Mesodermal cell (in vitro differentiated cells): ENCODE measurements around the gene EP400.
A peak's percentile ranks its signal among the peaks of the same experiment; 100 is the strongest.

Experiments
- H3K27ac ChIP-seq: 2 replicates; pipeline ENCODE4 v1.7.0; 2013; ENCODE audit warnings: mild to moderate bottlenecking, low read depth, low read length, moderate library complexity; ENCODE audit not compliant: severe bottlenecking
- H3K36me3 ChIP-seq: 2 replicates; pipeline ENCODE4 v1.7.1; 2013; ENCODE audit warnings: mild to moderate bottlenecking, low read length, moderate library complexity; ENCODE audit not compliant: control insufficient read depth, insufficient read depth
- H3K4me1 ChIP-seq: one replicate; pipeline ENCODE4 v1.7.1; 2013; ENCODE audit warnings: mild to moderate bottlenecking, low read length; ENCODE audit not compliant: insufficient read depth, control insufficient read depth, poor library complexity, severe bottlenecking
- H3K4me3 ChIP-seq: 2 replicates; pipeline ENCODE4 v1.7.0; 2013; ENCODE audit warnings: low read length, control low read depth, mild to moderate bottlenecking; ENCODE audit not compliant: insufficient read depth, poor library complexity, severe bottlenecking; ENCODE audit errors: extremely low read depth
- H3K9me3 ChIP-seq: 2 replicates; pipeline ENCODE4 v1.7.1; 2013; ENCODE audit warnings: mild to moderate bottlenecking, low read length, moderate library complexity; ENCODE audit not compliant: control insufficient read depth
- WGBS, 2 experiments: methylation state at CpG; one replicate each; pipeline ENCODE4 v1.1.5; 2013; ENCODE audit warnings: missing lambda C conversion rate in 2 of 2; ENCODE audit not compliant: insufficient coverage in 2 of 2; 5-methylcytosine and 5-hydroxymethylcytosine counted together

The EP400 gene

DNA sequence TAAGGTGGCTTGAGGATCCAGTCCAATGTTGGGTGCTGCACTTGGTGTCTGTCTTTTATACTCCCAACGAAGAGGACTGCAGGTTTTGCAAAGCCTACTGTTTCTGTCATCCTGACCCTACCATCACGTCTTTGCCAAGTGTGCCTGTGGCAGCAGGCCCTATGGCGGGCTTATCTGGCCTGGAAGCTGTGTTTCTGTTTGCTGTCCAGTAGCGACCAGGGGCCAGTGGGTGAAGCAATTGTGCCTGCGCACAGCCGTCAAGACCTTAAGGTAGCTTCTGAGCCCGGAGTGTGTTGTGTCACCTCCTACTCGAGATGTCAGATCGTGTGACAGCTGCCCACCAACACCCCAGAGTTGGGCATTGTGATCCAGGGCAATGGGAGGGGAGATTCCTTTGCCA is 131.7 kb downstream of the EP400 start:
- Histone ChIP-seq H3K36me3 (peaks cover 46% of the 10 kb centered on the region), H3K27ac (no peak overlapping the region), H3K4me1 (peaks cover 7% of the 10 kb centered on the region), H3K4me3 (no peak overlapping the region), H3K9me3 (no peaks in the 10 kb centered on the region)
- 93 to 94% methylated on average over 9 of the region's 9 CpGs for WGBS, 2 experiments

DNA sequence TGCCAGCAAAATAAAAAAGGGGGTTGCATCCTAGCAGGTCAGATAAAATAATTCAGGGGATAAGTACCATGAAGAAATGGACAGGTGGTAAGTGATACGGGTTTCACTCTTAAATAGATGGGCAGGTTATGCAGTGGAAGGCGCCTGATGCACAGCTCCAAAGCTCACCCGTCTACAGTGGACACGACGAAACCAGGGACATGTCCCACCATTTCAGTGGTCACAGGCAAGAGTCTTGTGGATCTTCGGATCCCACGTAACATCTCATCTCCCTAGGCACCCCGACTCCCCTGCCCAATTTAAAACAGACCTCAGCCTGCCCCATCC is 133.8 kb downstream of the EP400 start:
- no peaks in the 10 kb centered on the region for H3K9me3 ChIP-seq
- peak overlapping the region; percentile 67 for H3K4me3 ChIP-seq
- peak overlapping the region; percentile 59 for H3K27ac ChIP-seq
- H3K4me1 ChIP-seq = peaks cover 7% of the 10 kb centered on the region
- 33 to 37% methylated on average over 6 to 8 of the region's 8 CpGs for WGBS, 2 experiments
- H3K36me3 ChIP-seq = peaks cover 31% of the 10 kb centered on the region

DNA sequence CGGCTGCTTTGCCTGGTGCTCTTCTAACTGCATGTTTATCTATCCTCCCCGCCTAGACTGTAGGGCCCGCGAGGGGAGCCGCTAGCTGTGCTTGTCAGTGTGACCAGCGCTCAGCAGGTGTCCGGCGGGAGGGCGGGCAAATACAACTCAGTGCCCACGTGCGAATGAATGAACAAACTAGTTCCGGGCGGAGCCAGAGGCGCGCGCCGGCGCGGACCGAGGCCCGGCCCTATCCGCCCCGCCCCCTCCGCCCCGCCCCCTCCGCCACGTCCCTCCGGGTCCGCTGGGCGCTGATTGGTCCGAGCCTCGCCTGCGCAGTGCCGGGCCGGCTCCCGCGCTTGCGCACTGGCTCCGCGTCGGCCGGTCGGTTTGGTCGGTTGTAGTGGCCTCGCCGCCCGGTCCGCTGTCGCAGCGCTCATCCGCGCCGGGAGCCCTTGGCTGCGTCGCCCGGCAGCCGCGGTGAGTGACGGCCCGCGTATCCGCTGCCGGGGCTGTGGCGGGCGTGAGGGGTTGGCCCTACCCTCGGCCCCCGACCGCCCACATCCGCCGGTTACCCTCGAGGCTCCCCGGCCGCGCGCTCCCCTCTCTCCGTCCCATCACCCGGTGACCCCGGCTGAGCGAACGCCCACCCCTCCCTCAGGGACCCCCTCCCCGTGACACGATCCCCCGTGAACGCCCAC is 134.3 kb downstream of the EP400 start:
- 0 to 1% methylated on average over 56 to 64 of the region's 84 CpGs for WGBS, 2 experiments
- H3K4me1 ChIP-seq = peaks cover 7% of the 10 kb centered on the region
- H3K36me3 ChIP-seq = peaks cover 32% of the 10 kb centered on the region
- no peaks in the 10 kb centered on the region for H3K9me3 ChIP-seq
- peak overlapping the region; percentile 67 for H3K4me3 ChIP-seq
- H3K27ac ChIP-seq = peak overlapping the region; percentile 90

DNA sequence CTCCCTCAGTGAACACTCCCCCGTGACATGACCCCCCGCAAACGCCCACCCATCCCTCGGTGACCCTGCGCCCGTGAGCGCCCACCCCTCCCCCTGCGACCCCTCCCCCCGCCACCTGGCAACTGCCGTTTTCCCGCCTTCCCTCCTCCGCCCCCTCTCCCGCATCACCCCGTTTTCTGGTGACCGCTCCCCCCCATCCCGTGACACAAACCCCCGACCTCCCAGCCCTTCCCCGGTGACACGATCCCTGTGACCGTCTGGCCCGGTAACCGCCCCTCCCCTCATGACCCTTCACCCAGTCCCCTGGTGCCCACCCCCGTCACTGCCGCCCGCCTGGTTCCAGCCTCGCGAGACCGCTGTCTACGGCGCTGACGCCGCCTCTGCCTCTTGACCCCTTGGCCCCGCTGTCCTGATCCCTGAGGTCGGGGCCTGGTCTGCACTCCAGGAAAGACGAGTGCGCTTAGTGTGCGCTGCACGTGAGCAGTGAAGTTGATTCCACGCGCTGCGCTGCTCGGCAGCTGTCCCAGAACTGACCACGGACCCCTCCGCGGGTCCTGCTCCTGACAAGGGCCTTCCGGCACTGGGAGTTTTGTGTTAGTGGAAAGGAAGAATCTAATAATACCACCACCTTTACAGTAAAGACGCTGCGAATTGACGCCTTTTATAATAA is 135.0 kb downstream of the EP400 start:
- Histone ChIP-seq H3K27ac (peak overlapping the region; percentile 90), H3K36me3 (peaks cover 30% of the 10 kb centered on the region), H3K4me3 (peak overlapping the region; percentile 67), H3K9me3 (no peaks in the 10 kb centered on the region), H3K4me1 (peaks cover 7% of the 10 kb centered on the region)
- WGBS, 2 experiments = 5 to 8% methylated on average over 16 to 25 of the region's 49 CpGs

DNA sequence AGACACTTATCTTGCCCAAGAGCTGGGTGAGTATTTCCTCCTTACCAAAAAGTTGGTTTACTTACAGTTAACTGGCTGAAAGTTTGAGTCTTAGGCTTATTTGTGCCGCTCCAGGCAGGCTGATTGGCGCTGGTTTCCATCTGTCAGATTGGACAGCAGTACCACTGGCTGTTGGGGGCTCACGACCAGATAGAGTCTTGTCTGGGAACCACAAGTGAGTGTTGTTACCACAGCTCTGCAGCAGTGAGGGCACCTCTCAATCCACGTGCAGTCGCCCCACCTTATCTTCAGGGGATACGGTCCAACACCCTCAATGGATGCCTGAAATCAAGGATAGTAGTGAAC is 135.5 kb downstream of the EP400 start:
- Histone ChIP-seq H3K36me3 (peaks cover 28% of the 10 kb centered on the region), H3K9me3 (no peaks in the 10 kb centered on the region), H3K27ac (peak overlapping the region; percentile 90), H3K4me1 (peaks cover 7% of the 10 kb centered on the region), H3K4me3 (peak overlapping the region; percentile 67)
- 79% methylated on average over 3 of the region's 6 CpGs for WGBS, 2 experiments

DNA sequence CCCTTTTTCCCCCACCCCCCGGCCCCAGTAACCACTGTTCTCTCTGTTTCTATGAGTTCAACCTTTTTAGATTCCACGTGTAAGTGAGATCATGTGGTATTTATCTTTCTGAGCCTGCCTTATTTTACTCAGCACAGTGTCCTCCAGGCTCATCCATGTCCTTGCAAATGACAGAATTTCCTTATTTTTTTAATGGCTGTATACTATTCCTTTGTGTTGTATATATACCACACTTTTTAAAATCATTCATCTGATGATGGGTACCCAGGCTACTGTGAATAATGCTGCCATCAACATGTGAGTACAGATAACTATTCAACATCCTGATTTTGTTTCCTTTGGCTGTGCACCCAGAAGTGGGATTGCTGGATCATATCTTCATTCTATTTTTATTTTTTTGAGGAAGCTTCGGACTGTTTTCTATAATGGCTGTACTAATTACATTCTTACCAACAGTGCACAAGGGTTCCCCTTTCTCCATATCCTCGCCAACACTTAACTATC is 139.7 kb downstream of the EP400 start:
- peaks cover 52% of the 10 kb centered on the region for H3K36me3 ChIP-seq
- H3K27ac ChIP-seq = no peak overlapping the region
- no peak overlapping the region for H3K4me3 ChIP-seq
- WGBS, 2 experiments = no CpG with 5 or more reads among the region's 4 CpGs
- H3K4me1 ChIP-seq = peaks cover 7% of the 10 kb centered on the region
- H3K9me3 ChIP-seq = no peaks in the 10 kb centered on the region

DNA sequence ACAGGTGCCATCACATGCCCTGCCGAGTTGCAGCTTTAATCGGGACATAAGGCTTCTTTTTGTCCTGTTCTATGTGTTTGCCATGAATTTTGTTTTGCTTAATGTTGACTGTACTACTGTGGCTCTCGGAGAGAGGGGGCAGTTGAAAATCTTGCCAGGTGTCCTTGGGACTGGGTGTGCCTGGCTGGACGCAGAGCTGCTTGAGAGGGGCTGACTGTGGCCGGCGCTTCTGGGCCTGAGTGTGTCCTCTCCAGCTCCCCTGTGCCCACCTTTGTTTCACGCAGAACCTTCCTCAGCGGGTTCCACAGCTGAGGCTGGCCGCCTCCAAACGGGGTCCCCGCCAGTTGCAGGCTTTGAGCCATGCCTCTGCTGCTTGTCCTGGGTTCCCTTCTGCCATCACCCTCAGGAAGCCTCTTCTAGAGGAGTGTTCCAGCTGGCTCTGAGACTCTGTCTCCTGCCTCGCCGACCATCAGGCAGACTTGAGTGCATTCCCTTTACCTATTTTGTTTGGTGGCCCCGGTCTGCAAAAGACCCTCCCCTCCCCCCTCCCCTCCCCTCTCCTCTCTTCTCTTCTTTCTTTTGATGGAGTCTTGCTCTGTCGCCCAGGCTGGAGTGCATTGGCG is 144.6 kb downstream of the EP400 start:
- Histone ChIP-seq H3K27ac (no peak overlapping the region), H3K36me3 (peaks cover 54% of the 10 kb centered on the region), H3K4me1 (no peaks in the 10 kb centered on the region), H3K4me3 (no peak overlapping the region), H3K9me3 (peaks cover 6% of the 10 kb centered on the region)
- 96 to 97% methylated on average over 10 to 11 of the region's 16 CpGs for WGBS, 2 experiments

DNA sequence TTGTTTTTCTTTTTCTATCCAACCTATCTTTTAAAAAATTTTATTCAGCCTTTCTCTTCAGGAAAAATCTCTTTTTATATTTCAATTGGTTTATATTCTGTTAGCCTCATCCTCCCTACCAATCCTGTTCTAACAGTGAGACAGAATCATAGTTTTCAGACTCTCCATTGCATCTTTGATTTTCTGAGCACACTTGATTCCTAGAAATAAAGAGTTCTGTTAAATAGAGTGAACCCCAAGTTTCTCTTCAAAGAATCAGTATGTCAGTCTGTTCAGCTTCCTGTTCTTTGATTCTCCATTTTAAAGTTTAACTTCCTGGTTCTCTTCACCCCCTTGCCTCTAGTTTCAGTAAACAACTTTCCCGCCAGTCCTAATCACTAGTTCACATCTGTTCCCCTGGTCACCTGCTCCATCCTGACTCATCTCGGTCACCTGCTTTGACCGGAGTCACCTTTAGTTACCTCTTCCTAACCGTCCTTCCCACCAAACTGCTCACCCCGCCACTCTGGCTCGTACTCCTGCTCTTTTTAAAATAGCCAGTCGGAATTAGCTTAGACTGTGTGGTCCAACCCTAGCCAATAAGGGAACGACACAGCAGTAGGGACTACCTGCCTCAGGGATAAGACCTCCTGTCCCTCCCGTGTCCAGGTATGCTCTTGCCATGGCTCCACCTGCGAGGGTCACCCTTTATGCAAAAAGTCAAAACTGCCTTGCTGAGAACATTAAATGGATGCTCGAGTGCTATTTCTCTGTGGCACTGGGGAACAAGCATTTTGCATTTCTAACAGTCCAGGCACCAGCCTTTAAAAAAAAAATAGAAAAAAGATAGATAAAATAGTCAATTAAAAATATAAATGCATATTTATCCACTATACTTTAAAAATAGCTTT is 146.0 kb downstream of the EP400 start:
- no peaks in the 10 kb centered on the region for H3K4me1 ChIP-seq
- whole genome bisulfite sequencing, 2 experiments = 85 to 92% methylated on average over 8 to 10 of the region's 11 CpGs
- no peak overlapping the region for H3K4me3 ChIP-seq
- H3K9me3 ChIP-seq = peaks cover 6% of the 10 kb centered on the region
- H3K27ac ChIP-seq = no peak overlapping the region
- H3K36me3 ChIP-seq = peaks cover 55% of the 10 kb centered on the region

DNA sequence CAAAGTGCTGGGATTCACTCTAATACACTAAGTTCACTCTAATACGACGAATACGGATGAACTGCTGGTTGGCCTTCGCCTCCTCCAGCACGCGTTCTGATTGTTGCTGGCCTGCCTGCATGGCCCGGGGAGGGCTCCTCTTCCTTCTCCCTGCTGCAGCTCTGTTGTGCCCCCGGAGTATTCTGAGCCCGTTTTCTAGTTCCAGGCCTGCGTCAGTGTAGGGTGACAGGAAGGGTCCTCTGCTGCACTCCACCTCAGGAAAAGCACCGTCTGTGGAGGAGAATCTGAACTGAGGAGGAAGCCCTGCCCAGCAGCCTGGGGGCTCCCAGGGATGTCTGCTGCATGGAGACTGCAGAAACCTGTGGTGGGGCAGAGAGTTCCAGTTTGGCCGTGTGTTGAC is 150.0 kb downstream of the EP400 start:
- Histone ChIP-seq H3K4me3 (no peak overlapping the region), H3K27ac (no peak overlapping the region), H3K36me3 (peaks cover 45% of the 10 kb centered on the region), H3K9me3 (peaks cover 6% of the 10 kb centered on the region), H3K4me1 (no peaks in the 10 kb centered on the region)
- 96 to 98% methylated on average over 7 to 11 of the region's 12 CpGs for WGBS, 2 experiments

DNA sequence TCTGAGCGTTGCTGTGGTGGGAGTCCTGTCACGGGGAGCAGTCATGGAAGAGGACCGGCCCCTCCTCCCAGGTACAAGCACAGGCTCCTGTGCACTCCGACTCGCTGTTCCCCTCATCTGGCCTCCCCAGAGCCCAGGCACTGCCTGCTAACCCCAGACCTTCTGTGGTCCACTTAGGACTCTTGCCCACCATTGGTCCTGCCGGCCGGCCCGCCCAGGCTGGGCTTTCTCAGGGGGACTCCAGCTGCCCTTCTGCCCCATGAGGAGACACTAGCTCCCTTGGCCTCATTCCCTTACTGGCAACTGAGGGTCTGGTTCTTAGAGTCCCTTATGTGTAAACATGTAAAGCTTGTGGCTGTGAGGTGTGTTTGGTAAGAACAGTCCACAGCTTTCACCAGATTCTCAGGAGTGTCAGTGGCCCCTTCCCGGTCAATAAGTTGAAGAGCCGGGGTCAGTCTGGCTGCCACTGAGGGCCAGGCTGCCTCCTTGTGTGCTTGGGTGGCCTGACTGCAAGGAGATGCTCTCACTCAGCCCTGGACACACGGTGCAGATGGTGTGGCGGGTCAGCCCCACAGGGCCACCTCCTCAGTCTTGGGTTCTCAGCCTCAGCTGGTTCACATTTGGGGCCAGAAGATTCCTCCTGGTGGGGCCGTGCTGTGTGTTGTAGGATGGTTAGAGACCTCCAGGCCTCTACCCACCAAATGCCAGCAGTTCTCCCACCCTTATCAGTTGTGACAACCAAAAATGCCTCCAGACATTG is 150.7 kb downstream of the EP400 start:
- H3K36me3 ChIP-seq = peaks cover 43% of the 10 kb centered on the region
- no peak overlapping the region for H3K4me3 ChIP-seq
- H3K9me3 ChIP-seq = peaks cover 5% of the 10 kb centered on the region
- 95% methylated on average over 8 to 9 of the region's 13 CpGs for WGBS, 2 experiments
- H3K4me1 ChIP-seq = no peaks in the 10 kb centered on the region
- no peak overlapping the region for H3K27ac ChIP-seq
